CD14-positive monocyte (primary cell): ENCODE measurements around the gene FKBP2. TPM values are rescaled to one million over a fixed set of nuclear protein-coding genes. Genes with fewer than 3 reads are reported as not detected.
A peak's percentile ranks its signal among the peaks of the same experiment; 100 is the strongest.

Source experiments
- DNase-seq, 3 donors: peaks; one replicate each; pipeline ENCODE4 v3.0.0-alpha.2; 2011 to 2022
- H2AFZ ChIP-seq: 2 replicates; pipeline ENCODE4 v1.6.0; 2012; ENCODE audit warnings: mild to moderate bottlenecking, low read depth, low read length, inconsistent platforms; ENCODE audit not compliant: insufficient read depth, poor library complexity, severe bottlenecking
- H3K27ac ChIP-seq, 2 donors: 1 replicate in 1 of 2; 2 replicates in 1 of 2; pipeline ENCODE4 v1.5.1; 2012 to 2013; ENCODE audit warnings: low read length in 2 of 2, control low read depth in 1 of 2, inconsistent platforms in 1 of 2, low read depth in 1 of 2, mild to moderate bottlenecking in 1 of 2
- H3K27me3 ChIP-seq, 2 donors: one replicate each; pipeline versions ENCODE4 v1.6.0 to v1.6.1; 2011 to 2013; ENCODE audit warnings: low read length in 2 of 2; ENCODE audit not compliant: control insufficient read depth in 2 of 2, insufficient read depth in 2 of 2
- H3K36me3 ChIP-seq, 2 donors: replicated peaks in 1 of 2; 1 replicate in 1 of 2; 2 replicates in 1 of 2; pipeline versions ENCODE4 v1.5.1 to v1.6.1; 2012 to 2013; ENCODE audit warnings: low read length in 2 of 2, control low read depth in 1 of 2, inconsistent platforms in 1 of 2, mild to moderate bottlenecking in 1 of 2; ENCODE audit not compliant: insufficient read depth in 2 of 2, control insufficient read depth in 1 of 2
- H3K4me1 ChIP-seq, 2 donors: 1 replicate in 1 of 2; 2 replicates in 1 of 2; pipeline versions ENCODE4 v1.5.1 to v1.6.1; 2012 to 2013; ENCODE audit warnings: low read length in 2 of 2, control low read depth in 1 of 2, inconsistent platforms in 1 of 2, mild to moderate bottlenecking in 1 of 2, moderate library complexity in 1 of 2; ENCODE audit not compliant: insufficient read depth in 2 of 2, control insufficient read depth in 1 of 2
- H3K4me2 ChIP-seq: replicated peaks from 2 replicates; pipeline ENCODE3; 2012; ENCODE audit warnings: low read length, moderate library complexity, mild to moderate bottlenecking; ENCODE audit not compliant: poor library complexity, severe bottlenecking; ENCODE audit errors: extremely low read depth
- H3K4me3 ChIP-seq, 3 experiments: fragments of 200-600 bp in 1 of 3; sonication (generic) in 1 of 3; replicated peaks in 1 of 3; 1 replicate in 2 of 3; 2 replicates in 1 of 3; pipeline ENCODE4 v1.5.1; 2011 to 2013; ENCODE audit warnings: low read length in 3 of 3, mild to moderate bottlenecking in 3 of 3, control low read depth in 2 of 3, low read depth in 2 of 3, inconsistent platforms in 1 of 3, moderate library complexity in 1 of 3
- H3K79me2 ChIP-seq: 2 replicates; pipeline ENCODE4 v1.6.0; 2012; ENCODE audit warnings: mild to moderate bottlenecking, control low read depth, inconsistent platforms, low read length, moderate library complexity; ENCODE audit not compliant: insufficient read depth
- H3K9ac ChIP-seq: 2 replicates; pipeline ENCODE4 v1.6.0; 2017; ENCODE audit warnings: low read length, mild to moderate bottlenecking; ENCODE audit not compliant: insufficient read depth, poor library complexity, severe bottlenecking
- H3K9me3 ChIP-seq, 2 donors: replicated peaks in 1 of 2; 1 replicate in 1 of 2; 2 replicates in 1 of 2; pipeline versions ENCODE4 v1.5.1 to v1.6.1; 2012 to 2013; ENCODE audit warnings: low read length in 2 of 2, control low read depth in 1 of 2; ENCODE audit not compliant: control insufficient read depth in 1 of 2, insufficient read depth in 1 of 2
- H4K20me1 ChIP-seq: 2 replicates; pipeline ENCODE4 v1.6.0; 2012; ENCODE audit warnings: mild to moderate bottlenecking, low read length, control low read depth, moderate library complexity; ENCODE audit not compliant: insufficient read depth
- H3K27ac Mint-ChIP-seq, 7 donors: one replicate each; pipeline ENCODE4 v1.8.0; 2020; ENCODE audit warnings: mild to moderate bottlenecking in 7 of 7, mixed read lengths in 7 of 7, moderate library complexity in 6 of 7, inconsistent platforms in 2 of 7
- H3K27me3 Mint-ChIP-seq, 3 donors: one replicate each; pipeline ENCODE4 v1.8.0; 2021 to 2022; ENCODE audit warnings: low read depth in 3 of 3, mild to moderate bottlenecking in 3 of 3, mixed read lengths in 3 of 3, moderate library complexity in 3 of 3, inconsistent platforms in 1 of 3
- H3K36me3 Mint-ChIP-seq, 2 donors: one replicate each; pipeline ENCODE4 v1.8.0; 2020; ENCODE audit warnings: mixed read lengths in 2 of 2, inconsistent platforms in 1 of 2, mild to moderate bottlenecking in 1 of 2
- H3K4me1 Mint-ChIP-seq: one replicate; pipeline ENCODE4 v1.8.0; 2020; ENCODE audit warnings: mild to moderate bottlenecking, mixed read lengths
- H3K4me3 Mint-ChIP-seq, 2 donors: one replicate each; pipeline ENCODE4 v1.8.0; 2020; ENCODE audit warnings: mild to moderate bottlenecking in 2 of 2, mixed read lengths in 2 of 2, moderate library complexity in 1 of 2
- H3K9me3 Mint-ChIP-seq, 7 donors: one replicate each; pipeline ENCODE4 v1.8.0; 2020 to 2022; ENCODE audit warnings: mixed read lengths in 7 of 7, mild to moderate bottlenecking in 6 of 7, moderate library complexity in 6 of 7, inconsistent platforms in 2 of 7
- WGBS: methylation state at CpG from one replicate; pipeline ENCODE4 v1.1.5; 2013; ENCODE audit warnings: missing lambda C conversion rate; ENCODE audit not compliant: insufficient coverage; 5-methylcytosine and 5-hydroxymethylcytosine counted together
- intact Hi-C, 2 donors: fragments of 100-400 bp; cut with micrococcal nuclease; formaldehyde crosslinking; loops; one replicate each; pipeline versions ENCODE4 v1.15.0 to v1.15.1; 2023
- polyA plus RNA-seq, 3 donors: library from polyadenylated mRNA; depleted of rRNA in 1 of 3; unstranded in 2 of 3; stranded (reverse) in 1 of 3; fragments of 300-500 nt in 2 of 3; fragments of >200 nt in 1 of 3; fragmentation: Illumina TruSeq in 2 of 3; gene quantifications; 1 replicate in 2 of 3; 2 replicates in 1 of 3; pipeline ENCODE4 v1.2.3, GENCODE V29; 2012 to 2021
- TF ChIP-seq, protein P1 (sequence below): fragments of 200-600 bp; IDR thresholded peaks from one replicate; pipeline ENCODE4 v1.8.0; 2022; ENCODE audit warnings: antibody characterized with exemption, mild to moderate bottlenecking

The FKBP2 gene
- polyA plus RNA-seq, 3 donors: 38.9 to 80.7 (median 71.1) TPM

DNA sequence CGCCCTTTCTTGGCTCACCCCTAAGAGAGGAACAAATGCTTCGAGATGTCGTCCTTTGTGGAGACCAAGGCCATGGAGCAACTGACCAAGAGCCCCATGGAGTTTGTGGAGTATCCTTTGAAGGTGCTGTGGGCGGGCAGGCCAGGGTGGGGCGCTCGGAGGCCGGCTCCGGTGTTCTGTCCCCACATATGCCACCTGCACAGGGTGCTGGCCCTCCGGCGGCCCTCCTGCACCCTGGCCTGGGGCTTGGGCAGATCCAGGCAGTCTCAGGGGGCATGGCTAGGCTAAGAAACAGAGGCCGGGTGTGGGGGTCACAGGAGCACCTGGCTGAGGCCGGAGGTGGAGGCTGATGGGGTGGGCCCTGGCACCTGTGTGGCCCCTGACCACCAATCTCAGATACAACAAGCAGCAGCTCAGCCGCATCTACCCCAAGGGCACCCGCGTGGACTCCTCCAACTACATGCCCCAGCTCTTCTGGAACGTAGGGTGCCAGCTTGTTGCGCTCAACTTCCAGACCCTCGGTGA lies 20.7 kb downstream of the FKBP2 start:
- H3K4me3 ChIP-seq: no peak overlapping the region
- H3K9ac ChIP-seq: no peak overlapping the region
- no peaks in the 10 kb centered on the region for H3K9me3 ChIP-seq
- H3K27ac ChIP-seq: no peak overlapping the region
- peak overlapping the region in 2 of 7 donors; percentile 13 to 59 for H3K27ac Mint-ChIP-seq
- no peak for DNase-seq
- no peak overlapping the region for H3K4me2 ChIP-seq
- no peaks in the 10 kb centered on the region for H3K27me3 Mint-ChIP-seq
- peaks cover 90 to 95% of the 10 kb centered on the region in 2 donors for H3K36me3 ChIP-seq
- intact Hi-C loops: no loop called here
- H4K20me1 ChIP-seq: peaks cover 7% of the 10 kb centered on the region
- no peaks in the 10 kb centered on the region for H3K79me2 ChIP-seq
- no peaks in the 10 kb centered on the region for H3K27me3 ChIP-seq
- H3K4me1 ChIP-seq: no peaks in the 10 kb centered on the region
- no peak overlapping the region for H2AFZ ChIP-seq
- TF ChIP-seq, protein P1, sequence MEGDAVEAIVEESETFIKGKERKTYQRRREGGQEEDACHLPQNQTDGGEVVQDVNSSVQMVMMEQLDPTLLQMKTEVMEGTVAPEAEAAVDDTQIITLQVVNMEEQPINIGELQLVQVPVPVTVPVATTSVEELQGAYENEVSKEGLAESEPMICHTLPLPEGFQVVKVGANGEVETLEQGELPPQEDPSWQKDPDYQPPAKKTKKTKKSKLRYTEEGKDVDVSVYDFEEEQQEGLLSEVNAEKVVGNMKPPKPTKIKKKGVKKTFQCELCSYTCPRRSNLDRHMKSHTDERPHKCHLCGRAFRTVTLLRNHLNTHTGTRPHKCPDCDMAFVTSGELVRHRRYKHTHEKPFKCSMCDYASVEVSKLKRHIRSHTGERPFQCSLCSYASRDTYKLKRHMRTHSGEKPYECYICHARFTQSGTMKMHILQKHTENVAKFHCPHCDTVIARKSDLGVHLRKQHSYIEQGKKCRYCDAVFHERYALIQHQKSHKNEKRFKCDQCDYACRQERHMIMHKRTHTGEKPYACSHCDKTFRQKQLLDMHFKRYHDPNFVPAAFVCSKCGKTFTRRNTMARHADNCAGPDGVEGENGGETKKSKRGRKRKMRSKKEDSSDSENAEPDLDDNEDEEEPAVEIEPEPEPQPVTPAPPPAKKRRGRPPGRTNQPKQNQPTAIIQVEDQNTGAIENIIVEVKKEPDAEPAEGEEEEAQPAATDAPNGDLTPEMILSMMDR: no peak
- 97% methylated on average over 18 of the region's 18 CpGs for WGBS
- H3K36me3 Mint-ChIP-seq: peaks cover 66 to 89% of the 10 kb centered on the region in 2 donors
- peaks cover 0 to 4% (median 0%) of the 10 kb centered on the region in 7 donors for H3K9me3 Mint-ChIP-seq
- H3K4me1 Mint-ChIP-seq: no peaks in the 10 kb centered on the region
- no peak overlapping the region for H3K4me3 Mint-ChIP-seq

DNA sequence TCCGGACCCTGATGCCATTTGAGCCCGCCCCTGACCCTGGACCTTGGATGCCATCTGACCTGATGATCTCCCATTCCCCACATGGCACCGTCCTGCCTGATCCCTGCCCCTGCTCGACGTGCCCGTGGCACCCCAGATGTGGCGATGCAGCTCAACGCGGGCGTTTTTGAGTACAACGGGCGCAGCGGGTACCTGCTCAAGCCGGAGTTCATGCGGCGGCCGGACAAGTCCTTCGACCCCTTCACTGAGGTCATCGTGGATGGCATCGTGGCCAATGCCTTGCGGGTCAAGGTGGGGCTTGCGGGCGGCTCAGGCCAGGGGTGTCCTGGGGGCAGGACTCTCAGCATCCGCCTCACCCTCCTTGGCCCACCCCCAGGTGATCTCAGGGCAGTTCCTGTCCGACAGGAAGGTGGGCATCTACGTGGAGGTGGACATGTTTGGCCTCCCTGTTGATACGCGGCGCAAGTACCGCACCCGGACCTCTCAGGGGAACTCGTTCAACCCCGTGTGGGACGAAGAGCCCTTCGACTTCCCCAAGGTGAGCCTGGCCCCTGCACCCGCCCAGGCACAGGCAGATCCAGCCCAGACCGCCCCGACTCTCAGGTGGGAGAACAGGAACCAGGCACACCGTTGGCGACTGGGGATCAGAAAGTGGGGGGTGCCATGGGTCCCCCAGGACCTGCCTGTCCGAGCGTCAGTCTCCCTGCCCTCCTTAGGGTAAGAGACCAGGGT lies 21.5 kb downstream of the FKBP2 start:
- H3K27me3 Mint-ChIP-seq: no peaks in the 10 kb centered on the region
- intact Hi-C loops: no loop called here
- H3K79me2 ChIP-seq: no peaks in the 10 kb centered on the region
- H3K9me3 ChIP-seq: no peaks in the 10 kb centered on the region
- no peak overlapping the region for H3K4me2 ChIP-seq
- no peak overlapping the region for H3K4me3 ChIP-seq
- H3K36me3 ChIP-seq: peaks cover 87 to 88% of the 10 kb centered on the region in 2 donors
- 97% methylated on average over 40 of the region's 42 CpGs for WGBS
- peaks cover 0 to 4% (median 0%) of the 10 kb centered on the region in 7 donors for H3K9me3 Mint-ChIP-seq
- H3K27ac ChIP-seq: no peak overlapping the region
- H3K9ac ChIP-seq: no peak overlapping the region
- H3K4me1 Mint-ChIP-seq: peaks cover 2% of the 10 kb centered on the region
- H4K20me1 ChIP-seq: peaks cover 7% of the 10 kb centered on the region
- H3K36me3 Mint-ChIP-seq: peaks cover 65 to 87% of the 10 kb centered on the region in 2 donors
- H3K27me3 ChIP-seq: no peaks in the 10 kb centered on the region
- no peak overlapping the region for H2AFZ ChIP-seq
- H3K4me1 ChIP-seq: peaks cover 4 to 5% of the 10 kb centered on the region in 2 donors
- TF ChIP-seq, protein P1: no peak
- peak overlapping the region in 1 of 7 donors; percentile 17 for H3K27ac Mint-ChIP-seq
- H3K4me3 Mint-ChIP-seq: no peak overlapping the region
- DNase-seq: no peak
